Sigmoid colon (tissue), 7 donors: ENCODE results near the gene OTUB2. TPM values are rescaled to one million over a fixed set of nuclear protein-coding genes. Genes with fewer than 3 reads are reported as not detected.

ENCODE experiments used
- DNase-seq: peaks from one replicate; pipeline ENCODE4 v3.0.0-alpha.2; 2019
- H3K27ac ChIP-seq, 4 donors: fragments of 200-600 bp; sonication (generic); one replicate each; pipeline ENCODE4 v1.5.1; 2016 to 2019; ENCODE audit warnings: mild to moderate bottlenecking in 1 of 4
- H3K27me3 ChIP-seq, 3 donors: fragments of 200-600 bp; sonication (generic); one replicate each; pipeline ENCODE4 v1.5.1; 2019; ENCODE audit warnings: mild to moderate bottlenecking in 1 of 3
- H3K36me3 ChIP-seq, 4 donors: fragments of 200-600 bp; sonication (generic); one replicate each; pipeline ENCODE4 v1.5.1; 2016 to 2019
- H3K4me1 ChIP-seq, 4 donors: fragments of 200-600 bp; sonication (generic); one replicate each; pipeline ENCODE4 v1.5.1; 2017 to 2019
- H3K4me3 ChIP-seq, 4 donors: fragments of 200-600 bp; sonication (generic); one replicate each; pipeline ENCODE4 v1.5.1; 2017 to 2019; ENCODE audit warnings: mild to moderate bottlenecking in 2 of 4, moderate library complexity in 1 of 4
- H3K9me3 ChIP-seq, 4 donors: fragments of 200-600 bp in 3 of 4; sonication (generic) in 3 of 4; one replicate each; pipeline versions ENCODE4 v1.5.1 to v1.6.1; 2013 to 2019
- CTCF ChIP-seq, 4 experiments: fragments of 450-650 bp in 3 of 4; fragments of 200-600 bp in 1 of 4; IDR thresholded peaks; one replicate each; pipeline ENCODE4 v1.5.1; 2016 to 2019; ENCODE audit warnings: antibody characterized with exemption in 4 of 4, mild to moderate bottlenecking in 3 of 4, moderate library complexity in 2 of 4
- EP300 ChIP-seq, 4 donors: sonication (generic); formaldehyde crosslinking; IDR thresholded peaks; one replicate each; pipeline ENCODE4 v1.6.1; 2017; ENCODE audit warnings: antibody characterized with exemption in 4 of 4
- POLR2A ChIP-seq, 2 donors: fragments of 450-650 bp; IDR thresholded peaks; one replicate each; pipeline ENCODE4 v1.6.1; 2016; ENCODE audit warnings: antibody characterized with exemption in 2 of 2, mild to moderate bottlenecking in 2 of 2, moderate library complexity in 2 of 2
- POLR2AphosphoS5 ChIP-seq, 4 donors: sonication (generic); formaldehyde crosslinking; IDR thresholded peaks; one replicate each; pipeline ENCODE4 v1.6.1; 2017; ENCODE audit warnings: antibody characterized with exemption in 4 of 4
- WGBS, 2 donors: extraction: QIAGEN DNeasy Blood & Tissue Kit; methylation state at CpG; one replicate each; pipeline ENCODE4 v1.1.7; 2013; 5-methylcytosine and 5-hydroxymethylcytosine counted together
- intact Hi-C: fragments of 100-400 bp; cut with DNase I; formaldehyde crosslinking; loops from one replicate; pipeline ENCODE4 v1.15.1; 2023
- polyA plus RNA-seq, 3 donors: library from polyadenylated mRNA; stranded (reverse); fragments of 200-250 nt; gene quantifications; one replicate each; pipeline ENCODE4 v1.2.3, GENCODE V29; 2013
- total RNA-seq, 4 donors: library from RNA; depleted of rRNA; stranded (reverse); fragments of >200 nt; gene quantifications; one replicate each; pipeline ENCODE4 v1.1.0, GENCODE V29; 2016
- donor health status: healthy with polysubstance abuse.
- donor health status: Bipolar disorder and iron deficiency.
- donor health status: healthy.

OTUB2 gene
- total and polyA plus RNA-seq, 7 donors, result 0.14 to 2.3 (median 0.60) TPM

GRCh38 chr14:94029671-94030203 is 3.6 kb downstream of the OTUB2 start:
- Histone ChIP-seq H3K4me3 (no peak overlapping the region), H3K27me3 (no peaks in the 10 kb centered on the region), H3K9me3 (no peaks in the 10 kb centered on the region), H3K4me1 (peaks cover 0 to 16% (median 10%) of the 10 kb centered on the region in 4 donors), H3K36me3 (no peaks in the 10 kb centered on the region), H3K27ac (no peak overlapping the region)
- WGBS, 2 donors, result 61 to 83% methylated on average over 7 of the region's 7 CpGs
- intact Hi-C loops, result loop anchor here (5.0 kb wide), 1 partner anchor 143 kb away; the partner anchor contains the start of gene PPP4R4
- TF ChIP-seq POLR2A (IDR thresholded peaks at IDR 0.05) (no peak), POLR2AphosphoS5 (IDR thresholded peaks at IDR 0.05) (no peak), CTCF (IDR thresholded peaks at IDR 0.05) (no peak), EP300 (IDR thresholded peaks at IDR 0.05) (no peak)
- no peak for DNase-seq

GRCh38 chr14:94030571-94030970 is 4.4 kb downstream of the OTUB2 start:
- Histone ChIP-seq H3K4me1 (peaks cover 0 to 16% (median 10%) of the 10 kb centered on the region in 4 donors), H3K36me3 (no peaks in the 10 kb centered on the region), H3K27me3 (no peaks in the 10 kb centered on the region), H3K9me3 (no peaks in the 10 kb centered on the region), H3K4me3 (no peak overlapping the region), H3K27ac (no peak overlapping the region)
- 89 to 93% methylated on average over 14 of the region's 14 CpGs for whole genome bisulfite sequencing, 2 donors
- TF ChIP-seq POLR2A (IDR thresholded peaks at IDR 0.05) (no peak), CTCF (IDR thresholded peaks at IDR 0.05) (no peak), POLR2AphosphoS5 (IDR thresholded peaks at IDR 0.05) (no peak), EP300 (IDR thresholded peaks at IDR 0.05) (no peak)
- intact Hi-C loops, result no loop called here
- no peak for DNase-seq

GRCh38 chr14:94031161-94031882 is 5.2 kb downstream of the OTUB2 start:
- Histone ChIP-seq H3K27ac (no peak overlapping the region), H3K9me3 (no peaks in the 10 kb centered on the region), H3K36me3 (no peaks in the 10 kb centered on the region), H3K27me3 (no peaks in the 10 kb centered on the region), H3K4me3 (no peak overlapping the region), H3K4me1 (peaks cover 0 to 17% (median 10%) of the 10 kb centered on the region in 4 donors)
- WGBS, 2 donors, result 83 to 91% methylated on average over 8 of the region's 8 CpGs
- intact Hi-C loops, result no loop called here
- DNase-seq, result no peak
- TF ChIP-seq EP300 (IDR thresholded peaks at IDR 0.05), result no peak
- no peak for TF ChIP-seq POLR2AphosphoS5 (IDR thresholded peaks at IDR 0.05)
- TF ChIP-seq POLR2A (IDR thresholded peaks at IDR 0.05), result no peak

GRCh38 chr14:94031883-94032279 is 5.7 kb downstream of the OTUB2 start:
- no peak for TF ChIP-seq POLR2AphosphoS5 (IDR thresholded peaks at IDR 0.05)
- no peak for TF ChIP-seq EP300 (IDR thresholded peaks at IDR 0.05)
- no peak for TF ChIP-seq POLR2A (IDR thresholded peaks at IDR 0.05)
- TF ChIP-seq CTCF (IDR thresholded peaks at IDR 0.05), result no peak
- Histone ChIP-seq H3K36me3 (no peaks in the 10 kb centered on the region), H3K9me3 (no peaks in the 10 kb centered on the region), H3K4me1 (peaks cover 0 to 14% (median 4%) of the 10 kb centered on the region in 4 donors), H3K27me3 (no peaks in the 10 kb centered on the region), H3K4me3 (no peak overlapping the region), H3K27ac (no peak overlapping the region)
- intact Hi-C loops, result no loop called here
- DNase-seq, result no peak
- 41 to 67% methylated on average over 7 of the region's 7 CpGs for WGBS, 2 donors

DNA sequence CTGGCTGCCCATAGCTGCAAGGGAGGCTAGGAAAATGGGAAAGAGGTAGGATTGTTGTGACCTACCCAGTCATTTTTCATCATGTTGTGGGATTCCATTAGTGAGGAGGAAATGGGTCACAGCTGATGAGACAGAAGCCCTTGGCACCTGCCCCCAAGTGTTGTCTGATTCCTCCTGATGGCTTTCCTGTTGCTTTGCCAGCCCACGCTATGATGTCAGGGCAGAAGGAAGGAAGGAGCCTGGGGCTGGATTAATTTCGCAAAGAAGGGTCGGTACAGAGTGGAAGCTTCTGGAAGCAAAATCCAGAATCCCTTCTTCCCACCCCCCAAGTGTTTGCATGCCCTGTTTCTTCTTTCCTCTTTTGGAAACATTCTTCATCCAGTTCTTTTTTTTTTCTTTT is 8.7 kb downstream of the OTUB2 start:
- Histone ChIP-seq H3K9me3 (no peaks in the 10 kb centered on the region), H3K27me3 (no peaks in the 10 kb centered on the region), H3K4me3 (no peak overlapping the region), H3K36me3 (no peaks in the 10 kb centered on the region), H3K4me1 (peaks cover 0 to 4% (median 0%) of the 10 kb centered on the region in 4 donors), H3K27ac (no peak overlapping the region)
- no peak for DNase-seq
- intact Hi-C loops, result loop anchor here (5.0 kb wide), 1 partner anchor 142 kb away; no protein-coding TSS in a partner anchor
- 90 to 94% methylated on average over 3 of the region's 3 CpGs for WGBS, 2 donors
- no peak for TF ChIP-seq POLR2AphosphoS5 (IDR thresholded peaks at IDR 0.05)
